Activated naive CD8-positive, alpha-beta T cell treated with anti-CD3 and anti-CD28 coated beads for 36 hours (primary cell): Measurements from ENCODE around the gene ACSL5. TPM values are rescaled to one million over a fixed set of nuclear protein-coding genes. Genes with fewer than 3 reads are reported as not detected.

Experiments
- DNase-seq: peaks from one replicate; pipeline ENCODE4 v3.0.0; 2021
- H3K27ac Mint-ChIP-seq: one replicate; pipeline ENCODE4 v1.8.0; 2022; ENCODE audit warnings: mild to moderate bottlenecking, moderate library complexity, mixed read lengths
- H3K27me3 Mint-ChIP-seq: one replicate; pipeline ENCODE4 v1.8.0; 2022; ENCODE audit warnings: mild to moderate bottlenecking, mixed read lengths
- H3K36me3 Mint-ChIP-seq: one replicate; pipeline ENCODE4 v1.8.0; 2021; ENCODE audit warnings: mild to moderate bottlenecking, mixed read lengths
- H3K4me1 Mint-ChIP-seq: one replicate; pipeline ENCODE4 v1.8.0; 2021; ENCODE audit warnings: mixed read lengths
- H3K4me3 Mint-ChIP-seq: one replicate; pipeline ENCODE4 v1.8.0; 2022; ENCODE audit warnings: mild to moderate bottlenecking, moderate library complexity, mixed read lengths
- H3K9me3 Mint-ChIP-seq: one replicate; pipeline ENCODE4 v1.8.0; 2022; ENCODE audit warnings: mixed read lengths
- total RNA-seq, 2 experiments: library from RNA; stranded (reverse); gene quantifications; one replicate each; pipeline ENCODE4 v1.2.3, GENCODE V29; 2021

The ACSL5 gene
- total RNA-seq, result 10 to 100 TPM; 50.3 to 54.3 TPM

- peaks cover 49% of the 10 kb centered on the region for H3K4me1 Mint-ChIP-seq
- H3K27ac Mint-ChIP-seq, result peak within 1 kb of the TSS; percentile 99
- peaks cover 19% of the 10 kb centered on the region for H3K36me3 Mint-ChIP-seq
These were observed at the start of gene ACSL5 for GRCh38 chr10:112373912-112374338. Gene ACSL5, plus strand, starts transcription at chr10:112374116. Its CDS starts 20,831 bp downstream, at chr10:112394947.

GRCh38 chr10:112327678-112328077 is 46.2 kb upstream of the ACSL5 start:
- Mint-ChIP-seq H3K27ac (no peak overlapping the region), H3K4me1 (peaks cover 9% of the 10 kb centered on the region), H3K4me3 (no peak overlapping the region), H3K27me3 (peaks cover 9% of the 10 kb centered on the region), H3K36me3 (no peaks in the 10 kb centered on the region), H3K9me3 (no peaks in the 10 kb centered on the region)
- no peak for DNase-seq

More at GRCh38 chr10:112373912-112374338, at the start of gene ACSL5:
- H3K4me3 Mint-ChIP-seq, result peak within 1 kb of the TSS; percentile 99
- H3K27me3 Mint-ChIP-seq, result no peaks in the 10 kb centered on the region
- no peak for DNase-seq
- H3K9me3 Mint-ChIP-seq, result peaks cover 7% of the 10 kb centered on the region

DNA sequence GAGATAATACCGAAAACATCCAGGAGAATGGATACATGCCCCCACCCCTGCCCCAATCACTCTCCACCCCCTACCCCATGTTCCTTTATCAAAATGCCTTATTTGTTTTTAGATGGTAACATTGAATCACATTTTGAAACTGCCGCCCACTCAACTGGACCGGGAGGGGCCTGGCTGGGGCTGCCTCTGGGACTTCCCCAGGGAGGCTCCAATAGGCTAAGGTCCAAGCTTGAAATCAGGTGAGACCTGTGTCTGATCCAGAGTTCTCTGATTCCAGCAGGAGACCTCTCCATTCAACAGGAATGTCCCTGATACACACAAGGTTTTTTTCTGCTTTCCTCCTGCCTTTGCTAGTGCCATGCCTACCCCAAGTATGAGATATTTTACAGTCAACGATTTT is 43.8 kb upstream of the ACSL5 start:
- no peaks in the 10 kb centered on the region for H3K36me3 Mint-ChIP-seq
- H3K4me1 Mint-ChIP-seq, result peaks cover 12% of the 10 kb centered on the region
- H3K9me3 Mint-ChIP-seq, result no peaks in the 10 kb centered on the region
- H3K27me3 Mint-ChIP-seq, result peaks cover 9% of the 10 kb centered on the region
- H3K4me3 Mint-ChIP-seq, result no peak overlapping the region
- H3K27ac Mint-ChIP-seq, result no peak overlapping the region
- DNase-seq, result peak; percentile 20

DNA sequence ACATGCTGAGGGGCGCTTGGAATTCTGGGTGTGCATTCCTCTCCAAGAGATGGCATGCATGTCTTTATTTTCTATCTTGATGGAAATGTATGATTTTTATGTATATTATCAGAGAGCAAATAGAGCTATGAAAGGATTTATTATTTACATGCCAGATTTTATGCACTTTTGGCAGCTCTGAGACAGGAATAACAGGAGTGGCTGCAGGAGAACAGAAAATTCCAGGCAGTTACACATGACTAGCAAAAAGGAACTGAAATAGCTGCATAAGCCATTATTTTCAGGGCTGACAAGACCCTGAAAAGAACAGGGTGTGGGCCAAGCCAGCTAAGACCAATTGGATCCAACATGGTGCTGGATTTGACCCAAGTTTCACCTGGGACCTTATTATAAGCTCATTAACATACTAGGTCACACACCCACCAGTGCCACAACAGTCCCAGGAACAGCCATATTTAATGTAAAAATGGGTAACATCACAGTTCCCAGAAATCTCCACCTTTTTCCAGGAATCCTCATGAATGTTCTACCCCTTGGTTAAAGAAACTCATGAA is 43.2 kb upstream of the ACSL5 start:
- Mint-ChIP-seq H3K4me3 (no peak overlapping the region), H3K4me1 (peaks cover 12% of the 10 kb centered on the region), H3K27ac (no peak overlapping the region), H3K27me3 (peaks cover 4% of the 10 kb centered on the region), H3K9me3 (no peaks in the 10 kb centered on the region), H3K36me3 (no peaks in the 10 kb centered on the region)
- no peak for DNase-seq

DNA sequence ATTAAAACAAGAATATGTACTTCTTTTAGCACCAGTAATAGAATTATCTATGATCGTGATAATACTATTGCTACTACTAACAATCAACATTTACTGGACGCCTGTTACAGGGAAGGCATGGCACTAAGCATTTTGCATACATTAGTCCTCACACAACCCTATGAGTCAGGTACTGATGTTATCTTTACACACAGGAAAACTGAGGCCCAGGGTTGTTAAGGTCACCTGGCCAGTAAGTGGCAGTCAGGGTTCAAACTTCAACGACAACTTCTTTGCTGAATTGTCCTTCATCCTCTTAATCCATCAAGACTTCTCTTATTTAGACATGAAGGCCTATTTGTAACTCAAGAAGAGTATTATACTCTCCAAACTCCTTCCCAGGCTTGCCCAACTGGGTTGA is 41.9 kb upstream of the ACSL5 start:
- Mint-ChIP-seq H3K4me3 (no peak overlapping the region), H3K36me3 (no peaks in the 10 kb centered on the region), H3K27me3 (peaks cover 3% of the 10 kb centered on the region), H3K27ac (no peak overlapping the region), H3K4me1 (peaks cover 12% of the 10 kb centered on the region), H3K9me3 (no peaks in the 10 kb centered on the region)
- no peak for DNase-seq

- Mint-ChIP-seq H3K36me3 (no peaks in the 10 kb centered on the region), H3K4me3 (no peak overlapping the region), H3K27me3 (peaks cover under 1% of the 10 kb centered on the region), H3K9me3 (no peaks in the 10 kb centered on the region), H3K27ac (no peak overlapping the region), H3K4me1 (peaks cover 12% of the 10 kb centered on the region)
- no peak for DNase-seq
These were observed 41.2 kb upstream of the ACSL5 start for GRCh38 chr10:112332509-112333228.

DNA sequence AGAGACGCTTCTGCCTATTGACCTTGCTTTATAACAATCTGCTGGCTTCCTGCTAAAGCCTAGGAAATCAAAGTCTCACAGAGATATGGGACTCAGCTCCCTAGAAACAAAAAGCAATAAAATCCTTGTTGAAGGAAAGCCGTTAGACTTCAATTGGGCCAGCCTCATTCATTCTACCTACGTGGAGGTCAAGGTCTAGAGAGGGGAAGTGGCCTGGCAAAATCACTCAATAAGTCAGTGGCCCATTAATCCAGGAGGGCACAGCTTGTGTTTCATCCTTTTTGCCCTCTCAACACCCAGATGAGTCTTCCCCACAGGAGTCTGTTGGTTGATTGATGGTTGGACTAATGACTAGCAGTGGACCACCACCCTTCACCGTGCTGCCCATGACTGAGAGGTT is 40.5 kb upstream of the ACSL5 start:
- no peaks in the 10 kb centered on the region for H3K27me3 Mint-ChIP-seq
- H3K27ac Mint-ChIP-seq, result no peak overlapping the region
- no peak for DNase-seq
- no peaks in the 10 kb centered on the region for H3K9me3 Mint-ChIP-seq
- H3K4me3 Mint-ChIP-seq, result no peak overlapping the region
- peaks cover 12% of the 10 kb centered on the region for H3K4me1 Mint-ChIP-seq
- no peaks in the 10 kb centered on the region for H3K36me3 Mint-ChIP-seq

DNA sequence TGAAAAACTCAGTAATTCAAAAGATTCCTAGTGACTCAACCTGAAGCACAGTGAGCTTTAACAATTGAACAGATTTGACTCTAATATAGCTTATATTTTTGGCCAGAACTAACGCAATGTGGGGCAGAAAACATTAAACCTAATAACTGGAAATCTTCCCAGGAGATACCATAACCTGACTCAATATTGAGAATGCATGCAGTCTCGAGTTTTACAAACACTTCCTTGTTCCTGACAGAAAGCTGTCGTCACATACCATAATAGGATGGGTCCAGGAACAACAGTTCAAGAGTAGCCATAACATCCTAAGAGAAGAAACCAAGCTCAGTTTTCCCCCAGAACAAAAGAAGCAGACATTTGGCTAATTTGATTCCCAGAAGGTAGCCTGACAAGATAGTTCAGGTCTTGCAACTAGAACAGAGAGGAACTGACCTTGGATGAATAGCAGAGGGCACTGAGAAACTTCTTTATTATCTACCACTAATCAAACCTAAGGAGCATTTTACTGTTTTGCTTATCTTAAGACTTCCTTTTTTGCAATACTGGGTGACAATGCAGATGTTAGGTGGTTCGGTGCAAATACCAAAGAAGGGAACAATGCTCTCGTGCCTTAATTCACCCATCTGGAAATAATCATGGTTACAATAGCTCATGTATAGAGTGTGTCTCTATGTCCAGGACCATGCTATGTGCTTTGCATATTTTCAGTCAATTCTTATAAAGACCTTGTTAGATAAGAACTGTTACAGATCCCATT is 38.6 kb upstream of the ACSL5 start:
- no peak overlapping the region for H3K27ac Mint-ChIP-seq
- H3K9me3 Mint-ChIP-seq, result no peaks in the 10 kb centered on the region
- no peak overlapping the region for H3K4me3 Mint-ChIP-seq
- H3K36me3 Mint-ChIP-seq, result no peaks in the 10 kb centered on the region
- no peak for DNase-seq
- peaks cover 10% of the 10 kb centered on the region for H3K4me1 Mint-ChIP-seq
- no peaks in the 10 kb centered on the region for H3K27me3 Mint-ChIP-seq

DNA sequence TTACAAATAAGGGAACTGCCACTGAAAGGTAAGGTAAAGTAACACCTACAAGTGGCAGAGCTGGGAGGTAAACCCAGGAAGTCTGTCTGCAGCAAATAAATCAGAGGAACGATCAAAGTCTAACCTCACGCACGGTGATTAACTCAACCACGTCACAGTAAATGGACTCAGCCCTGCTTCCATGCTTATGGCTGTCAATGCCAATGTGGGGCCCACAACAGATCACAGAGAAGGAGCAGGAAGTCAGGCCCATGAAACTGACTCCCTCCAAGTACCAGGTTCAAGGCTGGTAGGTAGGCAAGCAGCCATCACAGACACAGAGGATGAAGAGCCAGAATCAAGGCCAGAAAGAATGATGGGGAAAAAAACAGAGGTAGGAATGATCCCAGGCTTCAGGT is 38.0 kb upstream of the ACSL5 start:
- Mint-ChIP-seq H3K4me3 (no peak overlapping the region), H3K27ac (no peak overlapping the region), H3K4me1 (peaks cover 8% of the 10 kb centered on the region), H3K27me3 (no peaks in the 10 kb centered on the region), H3K9me3 (no peaks in the 10 kb centered on the region), H3K36me3 (no peaks in the 10 kb centered on the region)
- DNase-seq, result no peak

- no peak overlapping the region for H3K4me3 Mint-ChIP-seq
- H3K9me3 Mint-ChIP-seq, result no peaks in the 10 kb centered on the region
- no peaks in the 10 kb centered on the region for H3K27me3 Mint-ChIP-seq
- H3K4me1 Mint-ChIP-seq, result peaks cover 4% of the 10 kb centered on the region
- no peak overlapping the region for H3K27ac Mint-ChIP-seq
- no peak for DNase-seq
- no peaks in the 10 kb centered on the region for H3K36me3 Mint-ChIP-seq
These were observed 37.2 kb upstream of the ACSL5 start for GRCh38 chr10:112336556-112337201.

DNA sequence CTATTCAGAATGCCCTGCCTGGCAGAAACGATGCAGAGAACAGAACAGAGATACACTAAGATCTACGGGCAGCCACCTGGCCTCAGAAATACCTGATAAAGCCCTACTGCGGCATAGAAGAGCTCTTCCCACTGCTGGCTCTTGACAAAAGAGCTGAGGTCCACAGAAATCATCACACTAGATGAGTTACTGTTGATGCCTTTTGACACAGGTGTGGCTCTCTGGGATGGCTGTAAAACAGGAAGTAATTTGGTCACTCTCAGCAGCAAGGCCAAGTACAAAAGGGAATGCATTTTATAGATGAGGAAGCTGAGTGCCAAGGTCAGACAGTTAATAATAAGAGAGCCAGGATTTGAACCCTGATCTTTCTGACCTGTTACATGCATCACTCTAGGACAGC is 35.0 kb upstream of the ACSL5 start:
- no peak for DNase-seq
- H3K36me3 Mint-ChIP-seq, result no peaks in the 10 kb centered on the region
- H3K9me3 Mint-ChIP-seq, result no peaks in the 10 kb centered on the region
- no peak overlapping the region for H3K27ac Mint-ChIP-seq
- no peak overlapping the region for H3K4me3 Mint-ChIP-seq
- H3K4me1 Mint-ChIP-seq, result no peaks in the 10 kb centered on the region
- H3K27me3 Mint-ChIP-seq, result no peaks in the 10 kb centered on the region

DNA sequence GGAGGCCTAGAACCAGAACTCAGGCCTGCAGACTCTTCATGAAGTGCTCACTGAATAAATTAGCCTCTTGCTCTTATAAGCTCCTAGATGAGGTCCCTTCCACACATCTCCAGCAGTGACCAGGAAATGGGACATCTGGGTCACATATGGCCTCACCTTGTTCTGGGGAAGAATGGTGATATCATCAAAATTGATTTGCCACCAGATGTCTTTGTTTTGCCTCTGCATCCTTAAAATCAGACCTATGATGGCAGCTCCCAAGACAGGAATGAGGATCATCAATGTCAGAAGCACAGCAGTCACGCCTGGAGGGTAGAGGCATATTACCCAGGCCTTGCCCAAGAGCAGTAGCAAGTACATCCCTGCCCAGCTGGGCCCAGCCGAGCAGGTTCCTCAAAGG is 33.3 kb upstream of the ACSL5 start:
- no peak overlapping the region for H3K27ac Mint-ChIP-seq
- H3K9me3 Mint-ChIP-seq, result no peaks in the 10 kb centered on the region
- no peaks in the 10 kb centered on the region for H3K4me1 Mint-ChIP-seq
- H3K4me3 Mint-ChIP-seq, result no peak overlapping the region
- no peaks in the 10 kb centered on the region for H3K36me3 Mint-ChIP-seq
- H3K27me3 Mint-ChIP-seq, result no peaks in the 10 kb centered on the region
- no peak for DNase-seq

- no peaks in the 10 kb centered on the region for H3K9me3 Mint-ChIP-seq
- H3K4me1 Mint-ChIP-seq, result no peaks in the 10 kb centered on the region
- H3K27me3 Mint-ChIP-seq, result no peaks in the 10 kb centered on the region
- H3K36me3 Mint-ChIP-seq, result no peaks in the 10 kb centered on the region
- no peak for DNase-seq
- H3K27ac Mint-ChIP-seq, result no peak overlapping the region
- H3K4me3 Mint-ChIP-seq, result no peak overlapping the region
These were observed 30.7 kb upstream of the ACSL5 start for GRCh38 chr10:112343056-112343806.

GRCh38 chr10:112344261-112344660 is 29.7 kb upstream of the ACSL5 start:
- H3K9me3 Mint-ChIP-seq, result no peaks in the 10 kb centered on the region
- H3K27ac Mint-ChIP-seq, result no peak overlapping the region
- H3K4me3 Mint-ChIP-seq, result no peak overlapping the region
- no peaks in the 10 kb centered on the region for H3K27me3 Mint-ChIP-seq
- DNase-seq, result no peak
- no peaks in the 10 kb centered on the region for H3K36me3 Mint-ChIP-seq
- no peaks in the 10 kb centered on the region for H3K4me1 Mint-ChIP-seq

DNA sequence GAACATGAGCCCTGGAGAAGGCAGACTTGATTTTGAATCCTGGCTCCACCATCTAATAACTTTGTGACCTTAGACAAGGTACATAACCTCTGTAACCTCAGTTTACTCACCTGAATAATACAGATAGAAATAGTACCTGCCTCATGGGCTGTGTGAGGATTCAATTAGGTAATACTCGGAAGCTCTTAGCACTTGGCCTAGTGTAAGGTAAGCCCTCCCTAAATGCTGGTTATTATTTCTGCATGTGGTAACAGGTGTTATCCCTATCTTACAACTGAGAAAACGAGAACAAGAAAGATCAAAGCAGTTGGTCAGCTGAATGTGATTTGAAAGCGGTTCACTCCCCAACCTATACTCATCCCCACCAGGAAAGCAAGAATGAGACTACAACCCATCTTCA is 28.7 kb upstream of the ACSL5 start:
- no peak for DNase-seq
- H3K36me3 Mint-ChIP-seq, result no peaks in the 10 kb centered on the region
- no peaks in the 10 kb centered on the region for H3K4me1 Mint-ChIP-seq
- no peaks in the 10 kb centered on the region for H3K27me3 Mint-ChIP-seq
- H3K27ac Mint-ChIP-seq, result no peak overlapping the region
- no peak overlapping the region for H3K4me3 Mint-ChIP-seq
- no peaks in the 10 kb centered on the region for H3K9me3 Mint-ChIP-seq
